ENCODE results near the gene BEX3. TPM values are rescaled to one million over a fixed set of nuclear protein-coding genes. Genes with fewer than 3 reads are reported as not detected.
"Not testable (repeated sequence)": the region's sequence is repeated elsewhere in the genome, so short reads cannot be mapped to it uniquely, and the experiment has no call there.

The BEX3 gene
- total RNA-seq, 1 experiment from 2014 or later: 173 TPM

DNA sequence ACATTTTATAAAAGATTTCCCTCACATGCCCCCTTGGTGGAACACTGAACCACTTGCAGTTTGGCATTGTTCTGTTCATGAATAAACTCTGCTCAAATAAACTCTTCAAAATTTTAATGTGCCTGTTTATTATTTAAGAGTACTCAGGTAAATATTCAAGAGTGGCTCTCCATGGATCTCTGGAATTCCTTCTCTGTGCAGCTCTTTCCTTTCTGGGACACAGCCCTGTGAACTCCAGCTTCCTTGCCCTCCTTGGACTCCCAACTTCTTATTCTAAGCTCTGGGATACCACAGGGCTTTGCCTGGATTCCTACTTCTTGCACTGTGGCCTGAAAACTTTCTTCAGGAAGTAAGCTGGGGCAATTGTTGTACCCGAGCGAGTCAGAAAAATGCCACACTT lies 8.3 kb downstream of the BEX3 start:
- Mint-ChIP-seq H3K9me3 (ENCODE audit: unreplicated experiment) (no peaks in the 10 kb centered on the region), H3K4me1 (ENCODE audit: insufficient read depth, unreplicated experiment) (peaks cover 6% of the 10 kb centered on the region), H3K27ac (ENCODE audit: low read depth, unreplicated experiment) (peak overlapping the region; percentile 66), H3K36me3 (ENCODE audit: insufficient read depth, unreplicated experiment) (no peaks in the 10 kb centered on the region), H3K27me3 (ENCODE audit: insufficient read depth, unreplicated experiment) (peaks cover 57% of the 10 kb centered on the region), H3K4me3 (ENCODE audit: unreplicated experiment) (no peak overlapping the region)
- intact Hi-C loops (cut with micrococcal nuclease): no loop called here
- no peak for DNase-seq (ENCODE audit: unreplicated experiment)
- ChIA-PET CTCF (interaction anchor here (0.5 kb wide), 1 partner anchor 10 kb away, joined by 3 read pairs; no protein-coding TSS in a partner anchor), POLR2A (interaction anchor here (1.0 kb wide), 1 partner anchor 54 kb away, joined by 4 read pairs; no protein-coding TSS in a partner anchor)
- no TSS peak for BruUV-seq (replicated peaks)
- TF ChIP-seq, protein P1, sequence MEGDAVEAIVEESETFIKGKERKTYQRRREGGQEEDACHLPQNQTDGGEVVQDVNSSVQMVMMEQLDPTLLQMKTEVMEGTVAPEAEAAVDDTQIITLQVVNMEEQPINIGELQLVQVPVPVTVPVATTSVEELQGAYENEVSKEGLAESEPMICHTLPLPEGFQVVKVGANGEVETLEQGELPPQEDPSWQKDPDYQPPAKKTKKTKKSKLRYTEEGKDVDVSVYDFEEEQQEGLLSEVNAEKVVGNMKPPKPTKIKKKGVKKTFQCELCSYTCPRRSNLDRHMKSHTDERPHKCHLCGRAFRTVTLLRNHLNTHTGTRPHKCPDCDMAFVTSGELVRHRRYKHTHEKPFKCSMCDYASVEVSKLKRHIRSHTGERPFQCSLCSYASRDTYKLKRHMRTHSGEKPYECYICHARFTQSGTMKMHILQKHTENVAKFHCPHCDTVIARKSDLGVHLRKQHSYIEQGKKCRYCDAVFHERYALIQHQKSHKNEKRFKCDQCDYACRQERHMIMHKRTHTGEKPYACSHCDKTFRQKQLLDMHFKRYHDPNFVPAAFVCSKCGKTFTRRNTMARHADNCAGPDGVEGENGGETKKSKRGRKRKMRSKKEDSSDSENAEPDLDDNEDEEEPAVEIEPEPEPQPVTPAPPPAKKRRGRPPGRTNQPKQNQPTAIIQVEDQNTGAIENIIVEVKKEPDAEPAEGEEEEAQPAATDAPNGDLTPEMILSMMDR (IDR thresholded peaks at IDR 0.05; ENCODE audit: unreplicated experiment): no peak

DNA sequence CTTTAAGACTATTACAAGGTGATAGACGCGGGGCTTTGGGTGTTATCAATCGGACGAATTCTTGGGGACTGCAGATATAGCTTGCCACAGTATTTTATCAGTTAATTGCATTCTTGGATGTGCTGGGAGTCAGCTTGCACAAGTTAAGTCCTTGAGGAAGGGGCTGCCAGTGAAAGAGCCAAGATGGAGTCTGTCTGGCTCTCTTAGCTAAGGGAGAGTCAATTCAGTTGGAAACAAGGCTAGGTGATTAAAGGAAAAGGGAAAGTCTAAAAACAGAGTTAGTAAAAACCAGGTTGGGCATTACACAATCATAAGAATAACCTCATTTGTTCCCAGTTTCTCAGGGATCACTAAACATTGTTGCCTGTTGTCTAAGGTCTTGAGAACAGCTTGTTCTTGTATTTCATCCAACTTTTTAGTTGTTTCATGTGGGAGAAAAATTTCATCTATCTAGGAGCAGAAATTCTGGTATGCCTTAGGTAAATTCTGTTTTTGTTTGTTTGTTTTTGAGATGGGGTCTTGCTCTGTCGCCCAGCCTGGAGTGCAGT lies 9.0 kb downstream of the BEX3 start:
- BruUV-seq (replicated peaks); H3K9me3 Mint-ChIP-seq (ENCODE audit: unreplicated experiment); H3K4me1 Mint-ChIP-seq (ENCODE audit: insufficient read depth, unreplicated experiment); H3K36me3 Mint-ChIP-seq (ENCODE audit: insufficient read depth, unreplicated experiment); intact Hi-C loops (cut with micrococcal nuclease); H3K4me3 Mint-ChIP-seq (ENCODE audit: unreplicated experiment): not testable (repeated sequence)
- CTCF ChIA-PET: interaction anchor here (0.5 to 0.6 kb wide), 4 partner anchors 11 to 78 kb away, joined by 3 to 4 read pairs (median 3); no protein-coding TSS in a partner anchor
- Mint-ChIP-seq H3K27me3 (ENCODE audit: insufficient read depth, unreplicated experiment) (peaks cover 64% of the 10 kb centered on the region), H3K27ac (ENCODE audit: low read depth, unreplicated experiment) (peak overlapping the region; percentile 66)
- peak; percentile 24 for DNase-seq (ENCODE audit: unreplicated experiment)
- POLR2A ChIA-PET: interaction anchor here (0.7 to 4.2 kb wide), 6 partner anchors 8 to 57 kb away, joined by 4 to 15 read pairs (median 6); partner anchors contain the start of gene TCEAL9

DNA sequence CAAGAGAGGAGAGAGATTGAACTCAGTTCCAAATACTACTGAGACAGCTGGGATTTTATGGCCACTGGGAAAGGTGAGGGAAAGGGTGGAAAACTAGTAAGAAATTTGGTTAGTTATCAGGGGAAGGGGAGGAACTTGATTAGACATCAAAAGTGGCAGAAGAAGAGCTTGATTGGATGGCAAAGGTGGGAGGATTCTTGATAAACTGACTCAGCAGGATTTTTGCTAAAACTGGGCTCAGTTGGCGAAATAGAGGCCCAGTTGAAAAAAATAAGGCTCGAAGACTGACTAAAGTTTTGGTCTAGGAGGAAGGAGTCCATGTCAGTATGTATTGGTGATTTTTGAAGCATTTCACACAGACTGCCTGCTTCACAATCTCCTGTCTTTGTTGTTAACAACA lies 10.0 kb downstream of the BEX3 start:
- ChIA-PET CTCF (interaction anchor here (0.6 kb wide), 1 partner anchor 51 kb away, joined by 3 read pairs; no protein-coding TSS in a partner anchor), POLR2A (interaction anchor here (0.8 to 4.2 kb wide), 4 partner anchors 9 to 56 kb away, joined by 5 to 15 read pairs (median 8); partner anchors contain the start of gene TCEAL9)
- Mint-ChIP-seq H3K4me1 (ENCODE audit: insufficient read depth, unreplicated experiment) (peaks cover 6% of the 10 kb centered on the region), H3K36me3 (ENCODE audit: insufficient read depth, unreplicated experiment) (no peaks in the 10 kb centered on the region), H3K27me3 (ENCODE audit: insufficient read depth, unreplicated experiment) (peaks cover 74% of the 10 kb centered on the region), H3K9me3 (ENCODE audit: unreplicated experiment) (no peaks in the 10 kb centered on the region), H3K27ac (ENCODE audit: low read depth, unreplicated experiment) (peak overlapping the region; percentile 66), H3K4me3 (ENCODE audit: unreplicated experiment) (no peak overlapping the region)
- TF ChIP-seq, protein P1 (IDR thresholded peaks at IDR 0.05; ENCODE audit: unreplicated experiment): no peak
- intact Hi-C loops (cut with micrococcal nuclease): no loop called here
- BruUV-seq (replicated peaks): no TSS peak
- DNase-seq (ENCODE audit: unreplicated experiment): no peak

DNA sequence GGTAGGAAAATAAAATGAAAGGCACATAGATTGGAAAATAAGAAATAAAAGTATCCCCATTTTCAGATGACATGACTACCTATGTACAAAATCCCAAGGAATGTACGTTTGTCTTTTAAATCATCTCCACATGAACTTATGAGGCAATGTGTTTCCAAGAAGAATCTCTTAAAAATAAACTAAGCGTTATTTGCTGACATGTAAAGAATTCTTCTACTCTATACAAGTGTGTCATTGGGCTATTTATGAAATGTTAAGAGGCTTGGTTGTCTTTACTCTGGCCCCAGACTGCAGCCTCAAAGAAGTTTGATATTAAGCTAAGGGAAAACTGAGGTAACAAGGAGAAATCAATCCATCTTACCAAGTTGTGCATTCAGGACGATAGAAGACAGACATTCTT lies 17.1 kb downstream of the BEX3 start:
- ChIA-PET POLR2A (interaction anchor here (0.8 kb wide), 1 partner anchor 31 kb away, joined by 3 read pairs; no protein-coding TSS in a partner anchor), CTCF (no interaction called here)
- TF ChIP-seq, protein P1 (IDR thresholded peaks at IDR 0.05; ENCODE audit: unreplicated experiment): no peak
- Mint-ChIP-seq H3K27me3 (ENCODE audit: insufficient read depth, unreplicated experiment) (peaks cover 31% of the 10 kb centered on the region), H3K27ac (ENCODE audit: low read depth, unreplicated experiment) (no peak overlapping the region), H3K4me1 (ENCODE audit: insufficient read depth, unreplicated experiment) (no peaks in the 10 kb centered on the region), H3K4me3 (ENCODE audit: unreplicated experiment) (no peak overlapping the region), H3K9me3 (ENCODE audit: unreplicated experiment) (no peaks in the 10 kb centered on the region), H3K36me3 (ENCODE audit: insufficient read depth, unreplicated experiment) (no peaks in the 10 kb centered on the region)
- DNase-seq (ENCODE audit: unreplicated experiment): no peak
- BruUV-seq (replicated peaks): no TSS peak
- intact Hi-C loops (cut with micrococcal nuclease): no loop called here

All from MCF 10A (cell line).